Right cardiac atrium (tissue), 5 donors: ENCODE data around the gene SEC23B. TPM values are rescaled to one million over a fixed set of nuclear protein-coding genes. Genes with fewer than 3 reads are reported as not detected.

Experiments
- ATAC-seq, 2 donors: fragments of 200-7000 bp; cut with Tn5 transposase; one replicate each; pipeline versions ENCODE4 v1.8.0 to v1.9.1; 2020; ENCODE audit warnings: moderate library complexity in 2 of 2, mild to moderate bottlenecking in 1 of 2
- DNase-seq, 3 donors: peaks; one replicate each; pipeline ENCODE4 v3.0.0-alpha.2; 2020
- H3K27ac ChIP-seq: one replicate; pipeline ENCODE4 v1.5.1; 2013; ENCODE audit warnings: mild to moderate bottlenecking, low read length, control low read depth, moderate library complexity
- H3K27me3 ChIP-seq: one replicate; pipeline ENCODE4 v1.6.1; 2013; ENCODE audit not compliant: control insufficient read depth, insufficient read depth
- H3K4me1 ChIP-seq: one replicate; pipeline ENCODE4 v1.6.1; 2013; ENCODE audit warnings: low read length; ENCODE audit not compliant: control insufficient read depth, insufficient read depth
- H3K4me3 ChIP-seq: one replicate; pipeline ENCODE4 v1.5.1; 2013; ENCODE audit warnings: low read length, control low read depth
- H3K9me3 ChIP-seq: one replicate; pipeline ENCODE4 v1.6.1; 2013; ENCODE audit warnings: low read length; ENCODE audit not compliant: control insufficient read depth
- WGBS: extraction: QIAGEN DNeasy Blood & Tissue Kit; methylation state at CpG from one replicate; pipeline ENCODE4 v1.1.7; 2013; 5-methylcytosine and 5-hydroxymethylcytosine counted together
- intact Hi-C, 4 donors: fragments of 100-400 bp; cut with DNase I; formaldehyde crosslinking; loops; one replicate each; pipeline versions ENCODE4 v1.11.0 to v1.14.0; 2022 to 2023
- microRNA-seq, 2 donors: library from miRNA; unstranded; fragments of <30 nt; microRNA quantifications; one replicate each; pipeline ENCODE4 v1.2.0, GENCODE V29; 2020 to 2021
- polyA plus RNA-seq: library from polyadenylated mRNA; stranded (reverse); fragments of 200-250 nt; gene quantifications from one replicate; pipeline ENCODE4 v1.2.3, GENCODE V29; 2013
- total RNA-seq, 4 donors: library from RNA; stranded (reverse); fragmentation: NEBNext Ultra II Directional; extraction: Animal tissue kit (Norgen Biotek cat#: 25700); gene quantifications; one replicate each; pipeline ENCODE4 v1.2.1, GENCODE V29; 2021
- donor health status: healthy with polysubstance abuse.
- donor health status: DM: no; HTN: yes; CAD: no.
- donor health status: DM: no; HTN: no; CAD: no.
- donor health status: DM: no; HTN: yes; CAD: no; lungs with severe emphysema.
- donor health status: DM: yes; HTN: yes; CAD: no.

The SEC23B gene
- total and polyA plus RNA-seq, 5 donors: 4.3 to 23.9 (median 14.1) TPM

GRCh38 chr20:18587665-18588573 lies 80.2 kb downstream of the SEC23B start, which contains the start of gene DTD1:
TSS of gene DTD1 (plus strand) at chr20:18588054. CDS start at chr20:18588073, 19 bp downstream.
- WGBS: under 1% methylated on average over 88 of the region's 88 CpGs
- intact Hi-C loops: no loop called here
- peak within 1 kb of the TSS; percentile 38 for H3K27ac ChIP-seq
- no peaks in the 10 kb centered on the region for H3K27me3 ChIP-seq
- H3K4me3 ChIP-seq: peak within 1 kb of the TSS; percentile 87
- no peaks in the 10 kb centered on the region for H3K4me1 ChIP-seq
- no peaks in the 10 kb centered on the region for H3K9me3 ChIP-seq
- DNase-seq (peak; percentile 97 to 99 (median 98)), ATAC-seq (peak; percentile 98 to 99)

- Histone ChIP-seq H3K27me3 (no peaks in the 10 kb centered on the region), H3K4me3 (peak overlapping the region; percentile 87), H3K4me1 (no peaks in the 10 kb centered on the region), H3K27ac (no peak overlapping the region), H3K9me3 (no peaks in the 10 kb centered on the region)
- intact Hi-C loops: no loop called here
- no peak for ATAC-seq
- peak in 1 of 3 donors; percentile 48 for DNase-seq
- WGBS: 8% methylated on average over 18 of the region's 18 CpGs
Measured at GRCh38 chr20:18588574-18588933, 80.8 kb downstream of the SEC23B start.

GRCh38 chr20:18589941-18590674 lies 82.4 kb downstream of the SEC23B start:
- no peak for DNase-seq
- no peaks in the 10 kb centered on the region for H3K27me3 ChIP-seq
- H3K4me3 ChIP-seq: no peak overlapping the region
- WGBS: 89% methylated on average over 8 of the region's 8 CpGs
- no peaks in the 10 kb centered on the region for H3K9me3 ChIP-seq
- no peak for ATAC-seq
- H3K27ac ChIP-seq: no peak overlapping the region
- no peaks in the 10 kb centered on the region for H3K4me1 ChIP-seq
- intact Hi-C loops: no loop called here

- Histone ChIP-seq H3K9me3 (no peaks in the 10 kb centered on the region), H3K4me1 (no peaks in the 10 kb centered on the region), H3K4me3 (no peak overlapping the region), H3K27me3 (no peaks in the 10 kb centered on the region), H3K27ac (no peak overlapping the region)
- no peak for ATAC-seq
- intact Hi-C loops: no loop called here
- no peak for DNase-seq
Measured at GRCh38 chr20:18596270-18596669, 88.5 kb downstream of the SEC23B start.

GRCh38 chr20:18609741-18610140 lies 102.0 kb downstream of the SEC23B start:
- no peak for ATAC-seq
- Histone ChIP-seq H3K4me3 (no peak overlapping the region), H3K9me3 (no peaks in the 10 kb centered on the region)

More at GRCh38 chr20:18609741-18610140, 102.0 kb downstream of the SEC23B start:
- DNase-seq: no peak
- Histone ChIP-seq H3K27ac (no peak overlapping the region), H3K27me3 (no peaks in the 10 kb centered on the region), H3K4me1 (no peaks in the 10 kb centered on the region)
- intact Hi-C loops: no loop called here

Small RNA genes within 50 kb of the gene (microRNA-seq; reads per million reads assigned to microRNA genes)
- gene MIR3192: 0 to 0.84 reads per million in 2 donors

Other genes with a start within 250 kb of the SEC23B start
- gene ZNF133, start 219.4 kb upstream of the SEC23B start, total RNA-seq: 10 to 100 TPM in 2 of 4 donors, 1 to 10 TPM in 2; 8.5 to 11.0 (median 10.3) TPM
- gene ZNF133, start 219.4 kb upstream of the SEC23B start, polyA plus RNA-seq: 7.8 TPM
- gene DZANK1, start 40.9 kb upstream of the SEC23B start, total RNA-seq: 1 to 10 TPM in 1 of 4 donors, under 1 TPM in 3; 0.53 to 1.0 (median 0.85) TPM
- gene DZANK1, start 40.9 kb upstream of the SEC23B start, polyA plus RNA-seq: 0.79 TPM
- 1 to 10 TPM; 6.7 to 8.7 (median 7.6) TPM for gene POLR3F, start 40.5 kb upstream of the SEC23B start, total RNA-seq
- 6.1 TPM for gene POLR3F, start 40.5 kb upstream of the SEC23B start, polyA plus RNA-seq
- gene RBBP9, start 10.7 kb upstream of the SEC23B start, total RNA-seq: 10 to 100 TPM in 2 of 4 donors, 1 to 10 TPM in 2; 6.3 to 10.6 (median 9.0) TPM
- gene RBBP9, start 10.7 kb upstream of the SEC23B start, polyA plus RNA-seq: 4.2 TPM
- 10 to 100 TPM; 79.4 to 96.9 (median 91.2) TPM for gene SMIM26, start 59.5 kb downstream of the SEC23B start, total RNA-seq
- 267 TPM for gene SMIM26, start 59.5 kb downstream of the SEC23B start, polyA plus RNA-seq
- gene DTD1, start 80.1 kb downstream of the SEC23B start, total RNA-seq: 10 to 100 TPM; 10.5 to 17.8 (median 11.4) TPM
- gene DTD1, start 80.1 kb downstream of the SEC23B start, polyA plus RNA-seq: 11.5 TPM